Measurements from ENCODE around the gene SORCS2. TPM values are rescaled to one million over a fixed set of nuclear protein-coding genes. Genes with fewer than 3 reads are reported as not detected.
"Not testable (repeated sequence)": the region's sequence is repeated elsewhere in the genome, so short reads cannot be mapped to it uniquely, and the experiment has no call there.

Gene SORCS2
- polyA plus RNA-seq, 1 donor: 6.9 TPM

DNA sequence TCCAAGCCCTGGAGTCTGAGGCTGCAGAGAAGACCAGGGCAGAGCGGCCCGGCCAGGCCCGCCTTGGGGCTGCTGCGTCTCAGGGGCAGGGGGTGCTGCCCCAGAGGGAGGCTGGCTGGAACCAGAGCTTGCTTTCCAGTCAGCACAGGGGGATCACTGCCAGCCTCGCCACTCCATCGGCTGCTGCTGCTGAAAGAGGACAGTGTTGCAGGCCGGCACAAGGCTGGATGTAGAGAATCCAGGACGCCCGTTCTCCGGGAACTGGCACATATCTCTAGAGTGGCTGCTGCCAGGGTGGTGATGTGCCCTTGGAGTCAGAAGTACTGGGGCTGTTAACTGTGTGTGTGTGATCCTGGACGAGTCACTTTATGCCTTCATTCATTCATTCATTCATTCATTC lies 31.9 kb upstream of the SORCS2 start:
- no peak for DNase-seq

- DNase-seq: no peak
Observed at GRCh38 chr4:7160951-7161440, 31.3 kb upstream of the SORCS2 start.

DNA sequence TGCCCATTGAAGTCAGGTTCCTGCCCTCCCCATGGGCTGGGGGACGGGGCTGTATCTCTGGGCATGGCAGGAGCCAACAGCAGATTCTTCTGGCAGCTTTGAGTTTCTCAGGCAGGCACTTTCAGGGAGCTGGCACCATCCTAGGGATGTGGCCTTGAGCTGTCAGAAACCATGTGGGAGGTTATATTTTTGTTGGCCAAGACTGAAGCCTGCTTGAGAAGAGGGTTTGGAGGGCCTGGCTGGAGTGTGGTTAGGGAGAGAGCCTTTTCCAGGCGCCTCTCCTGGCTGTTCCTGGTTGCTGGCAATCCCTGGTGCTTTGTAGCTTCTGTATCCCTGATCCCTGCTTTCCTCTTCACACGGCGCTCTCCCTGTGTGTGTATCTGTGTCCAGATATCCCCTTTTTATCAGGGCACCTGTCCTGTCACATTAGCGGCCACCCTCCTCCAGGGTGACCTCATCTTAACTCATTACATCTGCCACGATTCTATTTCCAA lies 30.6 kb upstream of the SORCS2 start:
- DNase-seq: no peak

DNA sequence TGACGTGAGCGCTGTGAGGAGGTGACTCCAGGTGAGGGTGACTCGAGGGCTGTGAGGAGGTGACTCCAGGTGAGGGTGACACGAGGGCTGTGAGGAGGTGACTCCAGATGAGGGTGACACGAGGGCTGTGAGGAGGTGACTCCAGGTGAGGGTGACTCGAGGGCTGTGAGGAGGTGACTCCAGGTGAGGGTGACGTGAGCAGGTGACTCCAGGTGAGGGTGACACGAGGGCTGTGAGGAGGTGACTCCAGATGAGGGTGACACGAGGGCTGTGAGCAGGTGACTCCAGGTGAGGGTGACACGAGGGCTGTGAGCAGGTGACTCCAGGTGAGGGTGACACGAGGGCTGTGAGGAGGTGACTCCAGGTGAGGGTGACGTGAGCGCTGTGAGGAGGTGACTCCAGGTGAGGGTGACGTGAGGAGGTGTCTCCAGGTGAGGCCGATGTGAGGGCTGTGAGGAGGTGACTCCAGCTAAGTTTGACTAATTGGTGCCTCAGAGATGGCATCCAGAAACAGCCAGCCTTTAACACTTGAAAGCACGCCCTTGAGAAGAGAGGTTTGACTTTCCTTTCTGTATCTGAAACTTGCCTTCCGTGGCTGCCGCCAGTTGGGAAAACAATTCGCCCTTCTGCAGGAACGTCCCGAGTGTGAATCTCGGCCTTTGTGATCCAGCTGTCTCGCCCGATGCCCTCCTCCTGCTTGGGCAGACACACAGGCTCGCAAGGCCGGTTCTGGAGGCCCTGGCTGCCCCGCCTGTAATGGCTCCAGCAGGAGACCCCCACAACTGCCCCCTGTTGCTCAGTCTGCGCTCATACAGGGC lies 27.1 kb upstream of the SORCS2 start:
- DNase-seq: not testable (repeated sequence)

DNA sequence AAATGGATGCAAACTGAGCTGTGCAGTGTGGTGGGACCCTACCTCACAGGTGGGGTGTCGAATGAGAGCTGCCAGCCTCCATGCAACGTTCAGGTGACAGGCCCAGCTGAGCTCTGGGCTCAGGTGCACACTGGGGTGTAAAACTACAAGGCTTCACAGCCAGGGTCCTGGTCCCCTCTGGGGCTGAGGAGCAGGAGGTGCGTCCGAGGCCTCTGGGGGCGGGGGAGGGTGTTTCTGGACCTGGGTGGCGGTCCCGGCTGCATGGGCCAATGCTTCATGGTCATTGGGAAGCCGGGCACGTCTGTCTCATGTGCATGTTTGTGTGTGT lies 26.5 kb upstream of the SORCS2 start:
- DNase-seq: no peak

GRCh38 chr4:7166237-7166636 lies 26.1 kb upstream of the SORCS2 start:
- DNase-seq: no peak

DNA sequence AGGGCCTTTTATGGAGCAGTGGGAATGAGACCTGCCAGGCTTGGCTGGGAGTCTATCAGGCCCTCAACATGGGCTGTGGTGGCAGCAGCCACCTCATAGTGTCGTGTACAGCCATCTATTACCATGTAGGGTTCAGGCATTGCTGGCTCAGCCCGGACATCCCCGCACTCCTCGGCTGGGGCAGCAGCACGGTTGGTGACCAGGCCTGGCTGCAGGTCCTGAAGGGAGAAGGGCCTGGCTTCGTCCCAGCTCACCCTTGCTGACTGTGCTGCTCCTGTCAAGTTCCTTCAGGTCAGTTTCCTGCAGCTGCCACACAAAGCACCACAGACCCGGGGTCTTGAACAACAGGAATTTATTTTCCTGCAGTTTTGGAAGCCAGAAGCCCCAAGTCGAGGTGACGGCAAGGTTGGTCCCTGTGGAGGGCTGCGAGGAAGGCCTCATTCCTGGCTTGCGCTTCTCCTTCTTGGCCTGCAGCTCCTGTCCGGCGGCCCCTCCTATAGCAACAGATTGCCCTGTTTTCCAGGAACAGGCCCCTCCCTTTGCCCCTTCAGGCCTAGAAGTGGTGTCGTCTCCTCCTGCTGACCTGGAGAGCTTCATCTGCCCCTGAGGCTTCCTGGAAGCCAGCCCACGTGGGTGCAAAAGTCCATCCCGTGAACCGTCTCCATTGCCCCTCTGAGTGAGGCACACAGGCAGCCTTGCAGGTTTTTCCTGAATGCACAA lies 25.2 kb upstream of the SORCS2 start:
- no peak for DNase-seq

- no peak for DNase-seq
Observed at GRCh38 chr4:7167706-7168105, 24.6 kb upstream of the SORCS2 start.

- DNase-seq: no peak
Observed at GRCh38 chr4:7168106-7168505, 24.2 kb upstream of the SORCS2 start.

DNA sequence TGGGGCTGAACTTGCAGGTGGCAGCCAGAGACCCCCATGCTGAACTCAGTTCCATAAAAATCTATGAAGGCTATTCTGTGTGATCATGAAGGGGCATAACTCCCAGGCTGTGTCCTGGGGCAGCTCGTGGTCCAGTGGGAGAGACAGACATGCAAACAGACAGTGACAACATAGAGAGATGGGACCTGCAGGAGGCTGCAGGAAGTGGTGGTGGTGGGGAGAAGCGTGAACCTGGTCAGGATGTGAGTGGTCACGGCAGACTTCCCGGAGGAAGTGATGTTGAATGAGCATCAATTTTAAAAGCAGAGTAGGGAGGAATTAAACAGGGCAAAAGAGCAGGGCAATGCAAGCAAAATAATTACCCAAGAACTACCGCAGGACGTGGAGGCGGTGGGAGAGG lies 23.2 kb upstream of the SORCS2 start:
- DNase-seq: no peak

- DNase-seq: no peak
Observed at GRCh38 chr4:7170012-7170411, 22.3 kb upstream of the SORCS2 start.

DNA sequence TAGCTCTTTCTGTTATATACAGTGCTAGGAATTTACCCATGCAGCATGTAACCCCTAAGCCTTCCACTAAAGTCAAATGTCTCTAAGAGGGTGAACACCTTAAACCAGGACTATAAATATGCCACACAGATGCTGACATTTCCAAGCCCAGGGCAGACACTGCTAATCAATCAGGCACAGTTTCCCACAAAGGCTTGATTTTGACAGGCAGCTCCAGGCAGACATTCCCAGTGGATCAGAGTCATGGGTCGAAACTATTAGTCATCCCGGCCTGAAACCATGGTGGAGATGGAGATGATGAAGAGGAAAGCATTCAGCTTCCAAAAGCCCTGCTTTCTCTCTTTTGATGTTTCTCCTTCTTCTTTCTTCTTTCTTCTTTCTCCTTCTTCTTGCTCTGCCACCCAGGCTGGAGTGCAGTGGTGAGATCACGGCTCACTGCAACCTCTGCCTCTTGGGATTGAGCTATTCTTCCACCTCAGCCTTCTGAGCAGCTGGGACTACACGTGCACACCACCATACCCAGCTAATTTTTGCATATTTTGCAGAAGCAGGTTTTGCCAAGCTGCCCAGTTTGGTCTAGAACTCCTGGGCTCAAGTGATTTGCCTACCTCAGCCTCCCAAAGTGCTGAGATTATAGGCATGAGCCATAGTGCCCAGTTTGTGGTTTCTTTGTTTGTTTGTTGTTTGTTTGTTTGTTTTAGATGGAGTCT lies 21.0 kb upstream of the SORCS2 start:
- DNase-seq: no peak

GRCh38 chr4:7172508-7172907 lies 19.8 kb upstream of the SORCS2 start:
- DNase-seq: no peak

- no peak for DNase-seq
Observed at GRCh38 chr4:7172946-7173345, 19.4 kb upstream of the SORCS2 start.

GRCh38 chr4:7173841-7174449 lies 18.4 kb upstream of the SORCS2 start:
- no peak for DNase-seq

GRCh38 chr4:7179158-7179557 lies 13.2 kb upstream of the SORCS2 start:
- no peak for DNase-seq

DNA sequence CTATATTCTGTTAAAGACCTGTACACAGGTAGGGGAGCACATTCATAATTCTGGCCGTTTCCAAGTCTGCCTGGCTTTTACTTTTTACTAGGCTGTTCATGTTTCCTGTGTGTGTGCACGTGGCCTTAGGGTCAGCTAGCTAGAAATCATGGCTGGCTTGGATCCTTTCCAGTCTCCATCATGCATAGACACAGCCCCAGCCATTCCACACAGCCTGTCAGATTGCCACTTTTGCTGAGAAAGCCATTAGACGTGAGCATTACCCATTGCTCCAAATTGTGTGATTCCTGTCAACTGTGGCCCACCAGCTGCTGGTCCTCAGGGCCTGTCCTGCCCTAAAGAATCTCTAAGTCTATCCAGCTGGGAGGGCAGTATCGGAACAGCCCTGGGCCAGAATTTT lies 11.4 kb upstream of the SORCS2 start:
- DNase-seq: no peak

DNA sequence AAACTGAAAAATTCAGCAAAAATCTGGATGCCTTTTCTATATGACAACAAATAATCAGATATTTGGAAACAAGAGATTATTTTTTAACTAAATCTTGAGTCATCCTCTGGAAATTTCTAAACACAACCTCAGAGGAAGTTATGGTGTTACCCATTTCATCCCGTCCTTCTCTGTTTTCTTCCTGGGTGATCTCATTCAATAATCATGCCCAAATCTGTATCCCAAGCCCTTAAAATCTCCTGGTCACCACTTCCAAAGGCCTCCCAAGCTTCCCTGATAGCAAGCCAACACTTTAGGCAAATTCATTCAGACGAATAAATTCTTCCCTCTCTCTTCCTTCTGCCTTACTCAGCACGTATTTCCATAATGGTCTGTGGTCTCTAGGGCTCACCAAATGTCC lies 9.7 kb upstream of the SORCS2 start:
- no peak for DNase-seq

- DNase-seq: no peak
Observed at GRCh38 chr4:7183161-7183560, 9.2 kb upstream of the SORCS2 start.

DNA sequence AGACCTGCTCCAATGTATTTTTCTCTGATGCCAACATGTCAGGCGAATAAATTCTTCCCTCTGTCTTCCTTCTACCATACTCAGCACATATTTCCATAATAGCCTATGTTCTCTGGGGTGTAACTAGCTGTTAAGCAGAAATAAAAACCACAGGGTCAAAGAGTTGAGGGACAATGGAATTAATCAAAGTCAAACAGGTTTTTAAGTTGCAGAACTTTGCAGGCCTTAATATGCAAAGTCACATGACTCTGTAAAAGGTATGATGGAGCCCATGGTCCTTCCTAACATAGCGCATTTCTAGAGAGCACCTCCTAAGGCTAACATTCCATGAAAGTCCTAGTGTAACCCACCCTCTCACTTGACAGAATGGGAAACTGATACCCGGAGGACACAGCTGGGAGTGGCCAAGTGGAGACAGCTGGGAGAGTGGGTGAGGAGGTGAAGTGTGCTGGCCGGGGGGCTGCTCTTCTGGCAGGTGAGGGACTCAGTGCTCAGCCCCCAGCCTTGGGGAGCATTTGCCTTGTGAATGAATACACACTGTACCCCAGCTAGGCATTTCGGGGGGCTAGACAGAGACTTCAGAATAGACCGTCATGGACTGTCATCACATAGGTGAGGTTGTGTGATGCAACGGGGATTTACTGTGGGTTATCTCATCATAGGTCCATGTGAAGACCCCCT lies 8.4 kb upstream of the SORCS2 start:
- DNase-seq: no peak

- no peak for DNase-seq
Observed at GRCh38 chr4:7185487-7186030, 6.8 kb upstream of the SORCS2 start.

- DNase-seq: no peak
Observed at GRCh38 chr4:7186031-7186430, 6.3 kb upstream of the SORCS2 start.
